GM10266 (cell line): ENCODE measurements around the gene TGFBR2.
"Not testable (repeated sequence)": the region's sequence is repeated elsewhere in the genome, so short reads cannot be mapped to it uniquely, and the experiment has no call there.

Experiments
- DNase-seq: peaks from one replicate; pipeline ENCODE4 v3.0.0; 2012; ENCODE audit errors: extremely low spot score
- TF ChIP-seq, protein P1 (sequence below): IDR thresholded peaks from 2 replicates; pipeline ENCODE4 v1.5.1; 2012; ENCODE audit warnings: mild to moderate bottlenecking, low read depth; ENCODE audit not compliant: control insufficient read depth, insufficient read depth; ENCODE audit errors: missing control alignments

Gene TGFBR2

GRCh38 chr3:30619318-30619717, 12.9 kb downstream of the TGFBR2 start:
- DNase-seq, result no peak
- TF ChIP-seq, protein P1, sequence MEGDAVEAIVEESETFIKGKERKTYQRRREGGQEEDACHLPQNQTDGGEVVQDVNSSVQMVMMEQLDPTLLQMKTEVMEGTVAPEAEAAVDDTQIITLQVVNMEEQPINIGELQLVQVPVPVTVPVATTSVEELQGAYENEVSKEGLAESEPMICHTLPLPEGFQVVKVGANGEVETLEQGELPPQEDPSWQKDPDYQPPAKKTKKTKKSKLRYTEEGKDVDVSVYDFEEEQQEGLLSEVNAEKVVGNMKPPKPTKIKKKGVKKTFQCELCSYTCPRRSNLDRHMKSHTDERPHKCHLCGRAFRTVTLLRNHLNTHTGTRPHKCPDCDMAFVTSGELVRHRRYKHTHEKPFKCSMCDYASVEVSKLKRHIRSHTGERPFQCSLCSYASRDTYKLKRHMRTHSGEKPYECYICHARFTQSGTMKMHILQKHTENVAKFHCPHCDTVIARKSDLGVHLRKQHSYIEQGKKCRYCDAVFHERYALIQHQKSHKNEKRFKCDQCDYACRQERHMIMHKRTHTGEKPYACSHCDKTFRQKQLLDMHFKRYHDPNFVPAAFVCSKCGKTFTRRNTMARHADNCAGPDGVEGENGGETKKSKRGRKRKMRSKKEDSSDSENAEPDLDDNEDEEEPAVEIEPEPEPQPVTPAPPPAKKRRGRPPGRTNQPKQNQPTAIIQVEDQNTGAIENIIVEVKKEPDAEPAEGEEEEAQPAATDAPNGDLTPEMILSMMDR, result no peak

DNA sequence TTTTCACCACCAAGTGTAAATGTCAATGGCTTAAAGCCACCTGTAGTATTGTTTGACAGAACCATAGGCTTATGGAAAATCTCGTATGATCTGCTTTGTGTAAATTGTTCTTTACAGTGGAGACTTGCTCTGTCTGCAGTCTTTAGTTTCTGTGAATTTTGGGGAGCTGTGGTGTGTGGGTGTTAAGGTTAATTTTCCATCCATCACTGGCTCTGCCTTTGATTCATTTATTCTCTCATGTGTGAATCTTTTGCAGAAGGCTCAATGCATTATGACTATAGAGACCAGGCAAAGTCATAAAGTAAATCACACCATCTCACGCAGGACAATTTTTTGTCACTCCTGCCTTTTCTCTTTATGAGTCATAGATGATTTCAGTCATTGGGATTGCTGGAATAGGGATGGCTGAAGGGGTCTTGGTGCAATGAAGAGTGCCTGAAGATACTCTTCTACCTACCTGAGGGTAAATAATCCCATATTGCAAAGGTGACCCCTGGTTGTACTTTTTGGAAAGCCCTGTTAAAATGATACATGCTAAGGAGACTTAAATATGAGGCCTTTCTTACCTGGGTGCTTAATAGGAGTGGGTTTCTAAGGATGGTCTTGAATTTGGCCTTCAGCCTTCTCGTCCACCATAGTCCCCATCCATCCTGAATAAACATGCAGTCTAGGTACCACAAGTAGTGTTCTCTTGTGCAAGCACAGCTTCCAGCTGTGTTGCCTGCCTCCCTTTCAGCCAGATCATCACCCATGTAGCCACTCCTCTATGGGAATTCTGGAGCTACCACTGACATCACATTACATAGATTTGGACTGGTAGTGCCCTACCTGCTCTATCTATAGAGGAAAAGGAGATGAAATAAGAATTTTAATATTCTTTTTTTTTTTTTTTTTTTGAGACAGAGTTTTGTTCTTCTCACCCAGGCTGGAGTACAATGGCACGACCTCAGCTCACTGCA, 14.3 kb downstream of the TGFBR2 start:
- TF ChIP-seq, protein P1, result no peak

DNA sequence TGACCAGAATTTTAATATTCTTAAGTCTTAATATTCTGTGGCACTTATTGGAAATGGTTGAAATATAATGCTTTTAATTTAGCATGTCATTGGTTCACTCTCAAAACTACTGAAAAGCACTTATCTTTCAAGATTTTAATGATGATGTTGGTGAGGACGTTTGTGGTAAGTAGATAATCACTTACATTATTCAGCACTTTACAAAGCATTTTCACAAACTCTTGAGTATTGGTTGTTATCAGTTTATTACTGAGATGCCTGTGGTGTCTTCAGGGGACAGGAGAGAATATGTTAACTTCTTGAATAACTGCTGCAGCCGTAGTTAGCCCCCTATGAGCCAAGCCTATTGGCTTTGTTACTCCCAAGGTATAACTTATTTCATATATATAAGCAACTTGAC, 15.2 kb downstream of the TGFBR2 start:
- TF ChIP-seq, protein P1, result no peak
- no peak for DNase-seq

More for the DNA sequence above, 14.3 kb downstream of the TGFBR2 start:
- no peak for DNase-seq

DNA sequence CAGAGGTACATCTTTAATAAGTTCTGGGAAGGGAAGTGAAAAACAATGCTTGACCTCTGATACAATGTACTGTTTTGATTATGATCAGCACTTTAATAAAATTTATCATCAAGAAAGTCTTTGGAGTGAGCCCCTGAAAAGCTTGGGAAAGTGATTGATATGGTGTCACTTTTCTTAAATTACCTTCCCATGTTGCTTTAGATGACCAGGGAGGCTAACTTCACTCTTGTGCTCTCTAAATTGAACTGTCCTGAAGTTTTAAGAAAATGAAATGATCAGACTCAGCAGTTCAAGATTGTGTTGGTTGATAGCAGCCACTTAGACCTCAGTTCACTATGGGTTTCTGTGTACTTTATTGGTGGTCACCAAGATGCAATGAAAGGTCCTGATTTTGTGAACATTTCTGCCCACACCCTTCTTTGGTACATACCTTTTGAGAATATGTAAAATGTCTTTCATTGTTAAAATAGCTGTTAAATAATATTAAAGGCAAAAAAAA, 15.7 kb downstream of the TGFBR2 start:
- TF ChIP-seq, protein P1, result no peak

DNA sequence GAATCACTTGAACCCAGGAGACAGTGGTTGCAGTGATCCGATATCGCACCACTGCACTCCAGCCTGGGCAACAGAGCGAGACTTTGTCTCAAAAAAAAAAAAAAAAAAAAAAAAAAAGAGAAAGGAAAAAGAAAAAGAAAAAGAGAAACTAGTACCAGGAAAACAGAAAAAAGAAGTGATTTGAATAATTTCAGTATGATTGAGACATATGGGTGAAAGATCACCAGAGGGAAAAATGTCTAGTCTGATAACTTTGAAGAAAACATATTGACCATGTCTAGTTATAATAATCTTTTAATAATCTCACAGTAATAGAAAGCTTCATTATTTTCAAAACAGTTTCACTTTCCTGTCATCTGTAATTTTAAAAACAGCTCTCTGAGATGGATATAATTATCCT, 16.4 kb downstream of the TGFBR2 start:
- TF ChIP-seq, protein P1, result no peak
- DNase-seq, result no peak

More for the DNA sequence above, 15.7 kb downstream of the TGFBR2 start:
- DNase-seq, result no peak

DNA sequence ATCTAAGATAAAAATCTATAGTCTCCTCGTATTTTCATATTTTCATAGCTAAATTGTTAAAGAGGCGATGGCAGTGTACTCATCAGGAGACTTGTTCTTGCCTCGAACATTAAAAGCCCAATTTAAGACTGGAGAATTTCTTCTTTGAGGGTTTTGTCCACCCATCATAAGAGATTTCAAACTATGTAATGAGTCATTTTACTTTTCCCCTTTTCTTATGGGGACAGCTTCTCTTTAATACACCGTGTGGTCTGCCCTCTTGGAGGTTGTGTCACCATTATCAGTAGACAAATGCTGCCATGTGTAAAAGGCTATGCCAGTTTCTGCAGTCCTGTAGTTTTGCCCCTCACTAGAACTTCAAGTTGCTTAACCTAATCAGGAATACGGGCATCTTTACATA, 16.9 kb downstream of the TGFBR2 start:
- no peak for DNase-seq
- TF ChIP-seq, protein P1, result no peak

GRCh38 chr3:30624480-30624879, 18.1 kb downstream of the TGFBR2 start:
- not testable (repeated sequence) for DNase-seq
